ENCODE measurements around the gene PRKN.

DNA sequence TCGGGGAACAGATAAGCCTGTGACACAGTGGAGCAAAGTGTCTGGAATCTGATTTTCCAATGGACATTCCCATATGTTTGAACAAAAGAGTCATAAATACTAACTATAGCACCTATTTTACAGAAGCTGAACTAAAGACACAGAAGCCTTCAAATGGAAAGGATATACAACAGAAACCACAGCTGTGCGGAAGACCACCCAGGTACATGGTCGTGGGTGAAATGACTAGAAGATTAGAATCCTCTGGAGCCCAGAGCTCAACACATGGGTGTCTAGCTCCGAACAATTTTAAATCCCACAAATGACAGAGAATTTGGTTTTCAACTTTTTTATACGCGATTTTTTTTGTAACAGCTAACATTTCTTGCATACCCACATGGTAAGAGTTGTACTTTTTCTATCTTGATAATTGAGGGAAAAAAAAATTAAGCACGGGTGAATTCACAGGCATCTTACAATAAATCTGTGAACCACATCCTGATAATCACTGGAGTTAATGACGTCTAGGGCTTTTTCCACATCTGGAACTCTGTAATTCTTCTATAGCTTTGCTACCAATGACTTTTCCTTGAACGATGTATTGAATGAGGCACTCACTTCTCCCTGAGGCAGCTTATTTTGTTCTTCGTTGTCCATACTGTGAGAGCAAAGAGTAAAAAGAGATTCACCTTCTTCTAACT lies 1182.6 kb downstream of the PRKN start:
- TF ChIP-seq GATA2 (IDR thresholded peaks at IDR 0.05; ENCODE audit: low read depth, low read length): no peak
- TF ChIP-seq GATA3 (IDR thresholded peaks at IDR 0.05; ENCODE audit: low read depth, low read length): no peak
